Spleen (tissue), 7 donors: ENCODE data around the gene MAB21L3.

Experiments used
- POLR2A ChIP-seq, 3 donors: fragments of 450-650 bp; IDR thresholded peaks; one replicate each; pipeline ENCODE4 v1.5.1; 2017; ENCODE audit warnings: antibody characterized with exemption in 3 of 3, mild to moderate bottlenecking in 1 of 3
- POLR2AphosphoS5 ChIP-seq, 3 donors: sonication (generic); formaldehyde crosslinking; IDR thresholded peaks; one replicate each; pipeline ENCODE4 v1.5.1; 2017; ENCODE audit warnings: antibody characterized with exemption in 3 of 3
- TF ChIP-seq, protein P1 (sequence below), 11 experiments: fragments of 200-600 bp in 7 of 11; fragments of 450-650 bp in 4 of 11; sonication (generic) in 4 of 11; IDR thresholded peaks in 8 of 11; conservative IDR thresholded peaks in 3 of 11; 1 replicate in 7 of 11; 2 replicates in 4 of 11; pipeline versions ENCODE4 v1.4.0 to v1.8.0; 2016 to 2021; ENCODE audit warnings: antibody characterized with exemption in 11 of 11, inconsistent platforms in 4 of 11, mild to moderate bottlenecking in 1 of 11
- donor health status: DM: no; HTN: no; CAD: no; lungs with moderate emphysema.
- donor health status: DM: no; HTN: no; CAD: no.
- donor health status: DM: no; HTN: no; CAD: no.

- TF ChIP-seq POLR2AphosphoS5 (IDR thresholded peaks at IDR 0.05) (no peak), POLR2A (IDR thresholded peaks at IDR 0.05) (no peak)
- TF ChIP-seq, protein P1, sequence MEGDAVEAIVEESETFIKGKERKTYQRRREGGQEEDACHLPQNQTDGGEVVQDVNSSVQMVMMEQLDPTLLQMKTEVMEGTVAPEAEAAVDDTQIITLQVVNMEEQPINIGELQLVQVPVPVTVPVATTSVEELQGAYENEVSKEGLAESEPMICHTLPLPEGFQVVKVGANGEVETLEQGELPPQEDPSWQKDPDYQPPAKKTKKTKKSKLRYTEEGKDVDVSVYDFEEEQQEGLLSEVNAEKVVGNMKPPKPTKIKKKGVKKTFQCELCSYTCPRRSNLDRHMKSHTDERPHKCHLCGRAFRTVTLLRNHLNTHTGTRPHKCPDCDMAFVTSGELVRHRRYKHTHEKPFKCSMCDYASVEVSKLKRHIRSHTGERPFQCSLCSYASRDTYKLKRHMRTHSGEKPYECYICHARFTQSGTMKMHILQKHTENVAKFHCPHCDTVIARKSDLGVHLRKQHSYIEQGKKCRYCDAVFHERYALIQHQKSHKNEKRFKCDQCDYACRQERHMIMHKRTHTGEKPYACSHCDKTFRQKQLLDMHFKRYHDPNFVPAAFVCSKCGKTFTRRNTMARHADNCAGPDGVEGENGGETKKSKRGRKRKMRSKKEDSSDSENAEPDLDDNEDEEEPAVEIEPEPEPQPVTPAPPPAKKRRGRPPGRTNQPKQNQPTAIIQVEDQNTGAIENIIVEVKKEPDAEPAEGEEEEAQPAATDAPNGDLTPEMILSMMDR (IDR thresholded peaks at IDR 0.05 in 8 of 11, conservative IDR thresholded peaks at IDR 0.05 in 3 of 11), result no peak
These were observed 43.7 kb upstream of the MAB21L3 start for GRCh38 chr1:116067566-116067890.
